ENCODE measurements around the gene NCOA6.

DNA sequence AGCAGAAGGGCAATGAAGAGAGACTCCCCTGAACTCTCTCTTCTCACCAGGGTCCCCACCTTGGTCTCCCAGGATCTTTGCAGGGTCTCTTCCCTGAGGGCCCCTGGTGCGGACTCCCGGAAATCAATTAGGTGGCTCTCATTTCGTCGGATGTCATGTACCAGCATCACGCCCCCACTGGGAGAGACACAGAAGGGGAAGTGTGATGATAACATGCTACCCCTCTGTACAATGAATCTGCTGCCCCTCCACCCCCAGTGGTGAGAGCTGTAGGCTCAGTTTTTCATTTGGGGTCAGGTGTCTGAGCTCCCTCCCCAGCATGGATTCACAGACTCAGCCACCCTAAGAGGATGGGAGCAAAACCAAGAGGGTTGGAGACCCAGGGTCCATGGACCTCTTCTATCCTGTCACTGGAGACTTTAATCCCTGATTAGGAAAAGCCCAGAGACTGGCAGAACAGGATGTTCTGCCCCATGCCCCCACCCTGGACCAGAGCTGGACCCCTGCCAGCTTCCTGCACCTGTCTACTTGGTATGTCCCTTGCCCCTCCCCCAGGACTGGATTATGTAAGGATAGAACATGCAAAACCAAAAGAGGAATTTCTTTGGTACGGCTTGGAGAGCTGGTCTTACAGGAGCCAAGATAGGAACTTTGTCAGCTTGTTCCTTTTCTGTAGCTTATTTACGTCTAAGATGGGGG, 36.1 kb upstream of the NCOA6 start:
- TF ChIP-seq, protein P1, sequence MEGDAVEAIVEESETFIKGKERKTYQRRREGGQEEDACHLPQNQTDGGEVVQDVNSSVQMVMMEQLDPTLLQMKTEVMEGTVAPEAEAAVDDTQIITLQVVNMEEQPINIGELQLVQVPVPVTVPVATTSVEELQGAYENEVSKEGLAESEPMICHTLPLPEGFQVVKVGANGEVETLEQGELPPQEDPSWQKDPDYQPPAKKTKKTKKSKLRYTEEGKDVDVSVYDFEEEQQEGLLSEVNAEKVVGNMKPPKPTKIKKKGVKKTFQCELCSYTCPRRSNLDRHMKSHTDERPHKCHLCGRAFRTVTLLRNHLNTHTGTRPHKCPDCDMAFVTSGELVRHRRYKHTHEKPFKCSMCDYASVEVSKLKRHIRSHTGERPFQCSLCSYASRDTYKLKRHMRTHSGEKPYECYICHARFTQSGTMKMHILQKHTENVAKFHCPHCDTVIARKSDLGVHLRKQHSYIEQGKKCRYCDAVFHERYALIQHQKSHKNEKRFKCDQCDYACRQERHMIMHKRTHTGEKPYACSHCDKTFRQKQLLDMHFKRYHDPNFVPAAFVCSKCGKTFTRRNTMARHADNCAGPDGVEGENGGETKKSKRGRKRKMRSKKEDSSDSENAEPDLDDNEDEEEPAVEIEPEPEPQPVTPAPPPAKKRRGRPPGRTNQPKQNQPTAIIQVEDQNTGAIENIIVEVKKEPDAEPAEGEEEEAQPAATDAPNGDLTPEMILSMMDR (conservative IDR thresholded peaks at IDR 0.05; ENCODE audit: low read depth, low read length): no peak
- TF ChIP-seq EZH2 (IDR thresholded peaks at IDR 0.05; ENCODE audit: low read length, unreplicated experiment): no peak

Data from PC-3 (cell line).